Measurements from ENCODE around the gene TMC4.
"Not testable (repeated sequence)": the region's sequence is repeated elsewhere in the genome, so short reads cannot be mapped to it uniquely, and the experiment has no call there.

Gene TMC4

GRCh38 chr19:54201980-54202379 is 29.0 kb upstream of the TMC4 start:
- no peak for DNase-seq

- no peak for DNase-seq
These were observed 28.3 kb upstream of the TMC4 start for GRCh38 chr19:54201172-54201701.

GRCh38 chr19:54199401-54199800 is 26.4 kb upstream of the TMC4 start:
- DNase-seq: no peak

GRCh38 chr19:54197121-54197520 is 24.2 kb upstream of the TMC4 start:
- DNase-seq: no peak

- DNase-seq: no peak
These were observed 23.6 kb upstream of the TMC4 start for GRCh38 chr19:54196536-54196935.

- not testable (repeated sequence) for DNase-seq
These were observed 21.5 kb upstream of the TMC4 start for GRCh38 chr19:54194463-54194862.

- DNase-seq: no peak
These were observed 20.1 kb upstream of the TMC4 start for GRCh38 chr19:54193011-54193410.

GRCh38 chr19:54191811-54192453 is 19.0 kb upstream of the TMC4 start:
- DNase-seq: no peak

- peak; percentile 61 for DNase-seq
These were observed 18.3 kb upstream of the TMC4 start, which contains the start of gene TSEN34 for GRCh38 chr19:54191011-54191810. Gene TSEN34 (plus strand): TSS chr19:54191308. CDS start chr19:54191365, 57 bp downstream.

GRCh38 chr19:54190503-54191010 is 17.6 kb upstream of the TMC4 start:
- peak; percentile 99 for DNase-seq

GRCh38 chr19:54189735-54190502 is 17.0 kb upstream of the TMC4 start:
- peak; percentile 100 for DNase-seq

- no peak for DNase-seq
These were observed 16.3 kb upstream of the TMC4 start, which contains the start of gene MBOAT7 for GRCh38 chr19:54189145-54189734. Gene MBOAT7 (minus strand): TSS chr19:54189580. CDS start chr19:54188508, 1,072 bp downstream.

GRCh38 chr19:54188215-54188871 is 15.4 kb upstream of the TMC4 start:
- no peak for DNase-seq

- no peak for DNase-seq
These were observed 14.0 kb upstream of the TMC4 start for GRCh38 chr19:54186934-54187381.

GRCh38 chr19:54186351-54186750 is 13.4 kb upstream of the TMC4 start:
- no peak for DNase-seq

- DNase-seq: no peak
These were observed 10.5 kb upstream of the TMC4 start for GRCh38 chr19:54183431-54183830.

GRCh38 chr19:54181894-54182293 is 8.9 kb upstream of the TMC4 start:
- not testable (repeated sequence) for DNase-seq

GRCh38 chr19:54180691-54181091 is 7.7 kb upstream of the TMC4 start:
- no peak for DNase-seq

GRCh38 chr19:54179921-54180461 is 7.0 kb upstream of the TMC4 start:
- DNase-seq: no peak

- no peak for DNase-seq
These were observed 6.4 kb upstream of the TMC4 start for GRCh38 chr19:54179262-54179852.

Data from amniotic stem cell (primary cell).